H4 (cell line): ENCODE measurements around the gene GUCA2B. TPM values are rescaled to one million over a fixed set of nuclear protein-coding genes. Genes with fewer than 3 reads are reported as not detected.

ENCODE experiments used
- DNase-seq: peaks from one replicate; pipeline ENCODE4 v3.0.0-alpha.2; 2015; ENCODE audit warnings: low spot score
- total RNA-seq: library from RNA; depleted of rRNA; stranded (reverse); fragments of >200 nt; shearing (Covaris generic); gene quantifications from 2 replicates; pipeline ENCODE4 v1.2.3, GENCODE V29; 2014

Gene GUCA2B
- total RNA-seq, 1 experiment from 2014 or later: not detected

- peak; percentile 87 for DNase-seq
Observed at GRCh38 chr1:42165511-42166210, 12.5 kb downstream of the GUCA2B start.

GRCh38 chr1:42167611-42168390, 14.6 kb downstream of the GUCA2B start:
- DNase-seq: no peak

- DNase-seq: no peak
Observed at GRCh38 chr1:42168391-42168670, 15.1 kb downstream of the GUCA2B start.

GRCh38 chr1:42168763-42169162, 15.6 kb downstream of the GUCA2B start:
- no peak for DNase-seq

- no peak for DNase-seq
Observed at GRCh38 chr1:42170779-42171621, 17.8 kb downstream of the GUCA2B start.

- DNase-seq: no peak
Observed at GRCh38 chr1:42171679-42172266, 18.6 kb downstream of the GUCA2B start.

- no peak for DNase-seq
Observed at GRCh38 chr1:42172381-42173133, 19.3 kb downstream of the GUCA2B start.

- DNase-seq: peak; percentile 42
Observed at GRCh38 chr1:42173155-42173933, 20.1 kb downstream of the GUCA2B start.

- no peak for DNase-seq
Observed at GRCh38 chr1:42173961-42174735, 20.9 kb downstream of the GUCA2B start.

GRCh38 chr1:42175314-42176054, 22.3 kb downstream of the GUCA2B start:
- no peak for DNase-seq

GRCh38 chr1:42176902-42177519, 23.8 kb downstream of the GUCA2B start:
- no peak for DNase-seq

GRCh38 chr1:42177541-42177981, 24.4 kb downstream of the GUCA2B start:
- DNase-seq: peak; percentile 81

GRCh38 chr1:42178249-42178648, 25.0 kb downstream of the GUCA2B start:
- no peak for DNase-seq

GRCh38 chr1:42179275-42179674, 26.1 kb downstream of the GUCA2B start:
- no peak for DNase-seq

- no peak for DNase-seq
Observed at GRCh38 chr1:42179900-42180329, 26.7 kb downstream of the GUCA2B start.

- no peak for DNase-seq
Observed at GRCh38 chr1:42181687-42182086, 28.5 kb downstream of the GUCA2B start.

- no peak for DNase-seq
Observed at GRCh38 chr1:42183210-42183956, 30.2 kb downstream of the GUCA2B start.

GRCh38 chr1:42183957-42184268, 30.7 kb downstream of the GUCA2B start:
- DNase-seq: no peak
